Stimulated activated CD4-positive, alpha-beta T cell treated with anti-CD3 and anti-CD28 coated beads, Interleukin-1b, Interleukin-23, amount 100 ng/mL, for 1 hour (primary cell): ENCODE data around the gene PSMD1.
"Not testable (repeated sequence)": the region's sequence is repeated elsewhere in the genome, so short reads cannot be mapped to it uniquely, and the experiment has no call there.

Experiments used
- DNase-seq, 2 donors: peaks; one replicate each; pipeline ENCODE4 v3.0.0-alpha.2; 2020; ENCODE audit warnings: low read depth in 2 of 2

The PSMD1 gene

GRCh38 chr2:231185050-231185725 is 128.5 kb downstream of the PSMD1 start:
- DNase-seq = no peak

GRCh38 chr2:231185886-231186285 is 129.2 kb downstream of the PSMD1 start:
- DNase-seq = no peak

- no peak for DNase-seq
Observed at GRCh38 chr2:231186325-231186724, 129.7 kb downstream of the PSMD1 start.

- no peak for DNase-seq
Observed at GRCh38 chr2:231187736-231188505, 131.3 kb downstream of the PSMD1 start.

GRCh38 chr2:231188506-231189170 is 132.0 kb downstream of the PSMD1 start:
- no peak for DNase-seq

- DNase-seq = no peak
Observed at GRCh38 chr2:231189171-231189530, 132.5 kb downstream of the PSMD1 start.

- DNase-seq = no peak
Observed at GRCh38 chr2:231189571-231190495, 133.2 kb downstream of the PSMD1 start.

GRCh38 chr2:231190531-231191197 is 134.0 kb downstream of the PSMD1 start:
- no peak for DNase-seq

GRCh38 chr2:231191896-231192872 is 135.5 kb downstream of the PSMD1 start:
- no peak for DNase-seq

GRCh38 chr2:231193216-231193615 is 136.5 kb downstream of the PSMD1 start:
- DNase-seq = no peak

GRCh38 chr2:231196592-231196991 is 139.9 kb downstream of the PSMD1 start:
- no peak for DNase-seq

GRCh38 chr2:231197196-231197595 is 140.5 kb downstream of the PSMD1 start:
- DNase-seq = not testable (repeated sequence)

- DNase-seq = no peak
Observed at GRCh38 chr2:231197706-231198290, 141.1 kb downstream of the PSMD1 start.

- DNase-seq = peak; percentile 29 to 53
Observed at GRCh38 chr2:231198291-231199173, 141.9 kb downstream of the PSMD1 start, which contains the start of gene ARMC9. ARMC9 (plus strand) TSS chr2:231198631; CDS start chr2:231206239, 7,608 bp downstream.

- no peak for DNase-seq
Observed at GRCh38 chr2:231199219-231199618, 142.6 kb downstream of the PSMD1 start.

GRCh38 chr2:231200805-231201474 is 144.3 kb downstream of the PSMD1 start:
- DNase-seq = no peak

GRCh38 chr2:231201475-231201814 is 144.8 kb downstream of the PSMD1 start:
- no peak for DNase-seq

- DNase-seq = no peak
Observed at GRCh38 chr2:231203087-231203486, 146.4 kb downstream of the PSMD1 start.
